SK-N-SH treated with all-trans-retinoic acid at 6 μM for 48 hours (cell line): ENCODE measurements around the gene YIPF7.

ENCODE experiments used
- ZNF8 ChIP-seq: fragments of 450-650 bp; formaldehyde crosslinking; IDR thresholded peaks from 2 replicates; pipeline ENCODE4 v1.5.0; 2020; ENCODE audit warnings: mild to moderate bottlenecking, moderate library complexity
- TF ChIP-seq, protein P1 (sequence below): fragments of 250-450 bp; sonication (Bioruptor Pico); IDR thresholded peaks from 2 replicates; pipeline ENCODE4 v1.8.0; 2020; ENCODE audit warnings: mild to moderate bottlenecking, moderate library complexity, borderline replicate concordance

DNA sequence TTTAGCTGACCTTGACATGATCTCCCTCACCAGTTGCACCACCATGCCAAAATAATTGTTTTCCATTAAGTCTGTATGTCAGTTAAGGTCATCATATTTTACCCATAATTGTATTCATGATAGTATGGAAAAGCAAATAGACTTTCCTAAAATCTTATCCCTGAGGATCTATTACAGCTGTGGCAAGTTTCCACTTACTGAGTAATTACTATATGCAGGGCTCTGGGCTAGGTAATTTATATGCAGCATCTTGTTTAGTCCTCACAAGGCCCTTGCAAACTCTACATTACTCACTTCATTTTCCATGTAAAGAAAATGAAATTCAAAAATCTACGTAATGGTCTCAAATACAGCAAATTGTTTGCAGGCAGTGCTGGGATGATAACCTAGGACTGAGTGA, 34.8 kb downstream of the YIPF7 start:
- TF ChIP-seq, protein P1, sequence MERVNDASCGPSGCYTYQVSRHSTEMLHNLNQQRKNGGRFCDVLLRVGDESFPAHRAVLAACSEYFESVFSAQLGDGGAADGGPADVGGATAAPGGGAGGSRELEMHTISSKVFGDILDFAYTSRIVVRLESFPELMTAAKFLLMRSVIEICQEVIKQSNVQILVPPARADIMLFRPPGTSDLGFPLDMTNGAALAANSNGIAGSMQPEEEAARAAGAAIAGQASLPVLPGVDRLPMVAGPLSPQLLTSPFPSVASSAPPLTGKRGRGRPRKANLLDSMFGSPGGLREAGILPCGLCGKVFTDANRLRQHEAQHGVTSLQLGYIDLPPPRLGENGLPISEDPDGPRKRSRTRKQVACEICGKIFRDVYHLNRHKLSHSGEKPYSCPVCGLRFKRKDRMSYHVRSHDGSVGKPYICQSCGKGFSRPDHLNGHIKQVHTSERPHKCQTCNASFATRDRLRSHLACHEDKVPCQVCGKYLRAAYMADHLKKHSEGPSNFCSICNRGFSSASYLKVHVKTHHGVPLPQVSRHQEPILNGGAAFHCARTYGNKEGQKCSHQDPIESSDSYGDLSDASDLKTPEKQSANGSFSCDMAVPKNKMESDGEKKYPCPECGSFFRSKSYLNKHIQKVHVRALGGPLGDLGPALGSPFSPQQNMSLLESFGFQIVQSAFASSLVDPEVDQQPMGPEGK (CRISPR knock-in tag) = no peak
- no peak for TF ChIP-seq ZNF8 (CRISPR knock-in tag)
